Stimulated activated CD4-positive, alpha-beta T cell treated with anti-CD3 and anti-CD28 coated beads, Interleukin-1b, Interleukin-23, amount 100 ng/mL, for 24 hours (primary cell): Measurements from ENCODE around the gene DNAJC16.
"Not testable (repeated sequence)": the region's sequence is repeated elsewhere in the genome, so short reads cannot be mapped to it uniquely, and the experiment has no call there.

Experiments
- DNase-seq, 4 experiments: peaks; one replicate each; pipeline ENCODE4 v3.0.0-alpha.2; 2020; ENCODE audit warnings: low read depth in 4 of 4, low spot score in 1 of 4

Gene DNAJC16

DNA sequence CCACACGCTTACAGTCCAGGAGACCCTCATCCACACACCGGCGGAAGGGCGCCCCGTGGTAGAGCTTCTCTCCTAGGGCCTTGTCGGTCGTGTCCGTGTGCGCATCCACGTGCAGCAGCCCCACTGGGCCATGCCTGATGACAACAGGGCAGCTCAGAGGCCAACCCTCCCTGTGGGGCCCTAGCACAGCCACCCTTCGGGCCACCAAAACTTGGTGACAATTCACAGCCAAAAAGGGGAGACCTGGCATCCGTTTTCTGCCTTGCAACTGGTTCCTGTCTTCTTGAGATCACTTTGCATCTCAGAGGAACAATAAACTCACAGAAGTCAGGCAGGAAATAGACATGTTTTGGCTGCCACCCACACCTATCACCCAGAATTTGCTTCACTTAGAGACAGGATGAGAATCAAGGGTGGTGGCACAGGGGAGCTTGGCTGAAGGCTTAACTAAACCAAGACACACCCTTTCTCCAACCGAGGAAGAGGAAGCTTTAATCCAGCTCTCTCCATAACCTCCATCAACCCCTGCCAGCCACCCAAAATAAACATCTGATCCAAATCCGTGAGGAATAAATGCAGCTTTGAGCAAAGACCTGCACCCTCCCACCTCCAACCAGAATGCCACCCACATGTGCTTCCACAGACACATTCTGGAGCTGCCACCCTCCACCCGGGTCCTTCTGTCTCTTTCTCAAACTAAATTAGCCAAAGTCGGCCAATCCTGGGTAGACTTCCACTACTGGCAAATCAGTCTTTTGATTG is 52.5 kb downstream of the DNAJC16 start:
- no peak for DNase-seq

DNA sequence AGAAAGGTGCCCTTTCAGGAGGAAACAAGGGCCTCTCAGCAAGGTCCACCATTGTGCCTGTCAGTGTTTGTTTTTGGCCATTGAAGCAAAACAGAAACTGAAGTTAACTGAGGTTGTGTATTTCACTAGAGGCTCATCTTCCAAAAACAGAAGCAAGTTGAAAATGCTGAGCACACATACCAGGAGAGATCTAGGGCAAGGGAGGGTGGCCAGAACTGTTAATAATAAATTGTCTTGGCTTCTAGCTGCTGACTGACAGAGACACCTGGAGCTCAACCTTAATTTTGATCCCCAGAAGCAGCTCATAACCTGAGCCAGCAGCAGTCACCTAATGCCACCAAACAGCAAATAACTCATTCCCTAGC is 53.0 kb downstream of the DNAJC16 start:
- DNase-seq = no peak

DNA sequence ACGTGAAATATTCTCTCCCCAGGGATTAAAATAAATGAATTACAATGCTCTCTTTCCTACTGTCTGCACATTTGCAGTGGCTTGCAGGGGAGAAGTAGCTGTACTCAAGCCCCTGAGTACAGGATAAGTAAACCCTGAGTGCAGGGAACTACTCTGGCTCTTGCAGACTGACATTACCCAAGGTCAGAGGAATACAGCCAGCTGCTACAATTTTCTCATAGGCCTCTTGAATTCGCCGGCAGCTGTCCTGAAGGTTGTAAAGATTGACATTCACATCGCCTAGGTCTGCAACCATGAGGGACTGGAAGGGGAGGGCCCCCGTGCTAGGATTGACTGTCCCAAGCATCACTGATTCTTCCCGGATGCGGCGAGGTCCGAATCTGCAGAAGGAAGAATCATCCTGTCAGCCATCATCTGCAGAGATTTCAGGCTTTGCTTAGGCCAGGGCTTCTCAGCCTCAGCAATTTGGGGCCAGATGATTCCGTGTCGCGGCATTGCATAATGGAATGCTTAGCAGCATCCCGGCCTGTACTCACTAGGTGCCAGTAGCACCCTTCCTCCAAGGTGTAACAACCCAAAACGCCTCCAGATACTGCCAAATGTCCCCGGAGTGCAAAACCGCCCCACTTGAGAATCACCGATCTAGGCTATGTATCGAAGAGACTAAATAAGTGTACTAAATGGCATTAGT is 56.5 kb downstream of the DNAJC16 start:
- no peak for DNase-seq

GRCh38 chr1:15584489-15585363 is 58.1 kb downstream of the DNAJC16 start, which contains the start of gene AGMAT:
Gene AGMAT, minus strand, starts transcription at chr1:15585051. Its CDS starts 84 bp downstream, at chr1:15584967.
- peak; percentile 33 to 55 (median 36) for DNase-seq

- no peak for DNase-seq
Measured at GRCh38 chr1:15592285-15592684, 65.6 kb downstream of the DNAJC16 start.

- no peak for DNase-seq
Measured at GRCh38 chr1:15595809-15596617, 69.4 kb downstream of the DNAJC16 start.

DNA sequence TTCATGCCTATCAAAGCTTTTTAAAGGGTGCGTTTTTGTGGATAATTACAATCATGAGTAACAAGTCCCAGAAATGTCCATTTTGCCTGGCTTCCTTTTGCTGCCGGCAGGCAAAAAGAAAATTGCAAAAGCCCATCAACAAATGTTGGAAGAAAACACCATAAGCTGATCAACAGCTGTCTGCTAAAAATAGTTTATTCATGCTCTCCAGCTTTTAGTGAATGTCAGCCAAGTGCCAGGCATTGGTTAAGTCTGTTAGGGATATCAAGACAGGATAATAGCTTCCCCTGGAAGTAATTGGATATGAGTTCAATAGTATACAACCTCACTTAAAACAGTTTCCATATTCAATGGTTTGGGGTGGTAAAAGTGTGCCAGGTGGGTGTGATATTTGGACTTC is 71.8 kb downstream of the DNAJC16 start:
- no peak for DNase-seq

- peak; percentile 61 to 86 (median 82) for DNase-seq
Measured at GRCh38 chr1:15603050-15603965, 76.7 kb downstream of the DNAJC16 start.

DNA sequence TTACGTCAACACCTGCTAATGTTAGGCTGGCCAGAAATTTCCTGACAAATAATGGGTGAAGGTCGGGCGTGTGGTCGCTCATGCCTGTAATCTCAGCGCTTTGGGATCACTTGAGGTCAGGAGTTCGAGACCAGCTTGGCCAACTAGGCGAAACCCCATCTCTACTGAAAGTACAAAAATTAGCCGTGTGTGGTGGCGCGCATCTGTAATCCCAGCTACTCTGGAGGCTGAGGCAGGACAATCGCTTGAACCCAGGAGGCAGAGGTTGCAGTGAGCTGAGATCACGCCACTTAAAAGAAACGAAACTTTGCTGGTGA is 77.3 kb downstream of the DNAJC16 start:
- not testable (repeated sequence) for DNase-seq

- DNase-seq = not testable (repeated sequence)
Measured at GRCh38 chr1:15604400-15604799, 77.8 kb downstream of the DNAJC16 start.

DNA sequence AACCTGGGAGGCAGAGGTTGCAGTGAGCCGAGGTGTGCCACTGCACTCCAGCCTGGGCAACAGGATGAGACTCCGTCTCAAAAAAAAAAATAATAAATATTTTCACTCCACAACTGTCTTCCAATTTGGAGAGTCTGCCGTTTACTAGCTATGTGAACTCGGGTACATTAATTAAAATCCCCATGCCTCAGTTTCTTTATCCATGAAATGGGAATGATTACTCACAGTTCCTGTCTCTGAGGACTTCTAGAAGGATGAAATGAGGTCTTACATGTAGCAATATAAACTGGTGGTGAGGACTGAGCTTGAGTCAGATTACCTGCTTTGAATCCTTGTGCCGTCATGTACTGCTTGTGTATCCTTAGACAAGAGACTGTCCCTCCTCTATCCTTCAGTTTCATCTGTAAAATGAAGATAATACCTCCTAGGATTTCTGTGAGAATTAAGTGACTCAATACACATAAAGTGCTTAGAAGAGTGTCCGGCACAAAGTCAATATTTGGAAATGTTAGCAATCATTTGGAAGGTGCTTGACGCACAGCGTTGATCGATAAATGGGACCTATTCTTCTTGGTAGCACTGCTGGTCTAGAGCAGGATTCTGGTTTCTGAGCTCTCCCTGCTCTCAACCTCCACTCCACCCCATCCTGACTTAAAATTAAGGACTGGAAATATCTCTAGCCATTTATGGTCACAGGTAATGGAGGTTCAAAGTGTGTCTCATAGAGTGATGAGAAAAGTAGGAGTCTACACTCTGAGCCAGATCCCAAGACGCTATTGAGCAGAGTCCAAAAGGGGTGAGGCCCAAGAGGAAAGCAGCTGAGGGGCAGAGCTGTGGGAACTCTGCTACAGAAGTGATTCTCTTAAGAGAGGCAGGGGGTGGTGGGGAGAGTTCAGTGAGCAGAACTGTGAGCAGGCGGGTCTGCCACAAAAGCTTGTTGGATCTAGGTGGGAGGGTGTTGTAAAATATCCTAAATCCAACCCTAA is 79.0 kb downstream of the DNAJC16 start:
- no peak for DNase-seq

GRCh38 chr1:15609631-15610030 is 83.0 kb downstream of the DNAJC16 start:
- DNase-seq = no peak

- DNase-seq = no peak
Measured at GRCh38 chr1:15610167-15610566, 83.5 kb downstream of the DNAJC16 start.

DNA sequence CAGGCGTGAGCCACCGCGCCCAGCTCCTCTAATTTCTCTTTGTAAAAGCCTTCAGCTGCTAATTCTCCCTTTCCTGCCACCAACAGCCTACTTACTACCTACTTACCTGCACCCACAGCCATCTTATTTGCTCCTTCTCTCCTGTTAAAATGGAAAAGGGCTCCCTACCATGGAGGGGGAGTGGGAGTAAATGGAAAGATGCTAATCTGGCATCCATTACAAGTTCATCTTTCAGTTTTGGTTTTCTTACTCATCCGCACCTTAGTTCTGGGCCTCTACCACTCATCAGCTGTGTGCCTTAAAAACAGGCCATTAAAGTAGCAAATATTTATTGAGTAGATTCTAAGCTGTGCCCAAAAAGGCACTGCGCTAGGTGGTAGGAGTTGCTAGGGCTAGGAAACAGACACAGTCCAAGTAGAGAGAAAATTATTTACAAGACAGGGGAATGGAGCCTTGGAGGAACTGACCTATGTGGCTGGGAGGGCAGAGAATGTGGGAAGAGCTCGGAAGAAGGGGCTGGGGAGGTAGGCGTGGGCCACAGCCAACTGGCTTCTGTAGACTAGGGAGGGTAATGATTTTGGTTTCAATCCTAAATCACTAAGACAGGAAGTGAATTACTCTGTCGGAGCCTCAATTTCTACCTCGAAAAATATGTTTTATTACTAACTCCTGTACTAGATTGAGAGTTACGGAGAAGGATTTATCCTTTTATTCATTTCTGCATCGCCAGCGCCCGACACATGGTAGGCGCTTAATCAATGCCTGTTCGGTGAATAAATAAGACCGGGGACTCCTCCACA is 89.9 kb downstream of the DNAJC16 start:
- peak in 1 of 4 experiments; percentile 2 for DNase-seq

DNA sequence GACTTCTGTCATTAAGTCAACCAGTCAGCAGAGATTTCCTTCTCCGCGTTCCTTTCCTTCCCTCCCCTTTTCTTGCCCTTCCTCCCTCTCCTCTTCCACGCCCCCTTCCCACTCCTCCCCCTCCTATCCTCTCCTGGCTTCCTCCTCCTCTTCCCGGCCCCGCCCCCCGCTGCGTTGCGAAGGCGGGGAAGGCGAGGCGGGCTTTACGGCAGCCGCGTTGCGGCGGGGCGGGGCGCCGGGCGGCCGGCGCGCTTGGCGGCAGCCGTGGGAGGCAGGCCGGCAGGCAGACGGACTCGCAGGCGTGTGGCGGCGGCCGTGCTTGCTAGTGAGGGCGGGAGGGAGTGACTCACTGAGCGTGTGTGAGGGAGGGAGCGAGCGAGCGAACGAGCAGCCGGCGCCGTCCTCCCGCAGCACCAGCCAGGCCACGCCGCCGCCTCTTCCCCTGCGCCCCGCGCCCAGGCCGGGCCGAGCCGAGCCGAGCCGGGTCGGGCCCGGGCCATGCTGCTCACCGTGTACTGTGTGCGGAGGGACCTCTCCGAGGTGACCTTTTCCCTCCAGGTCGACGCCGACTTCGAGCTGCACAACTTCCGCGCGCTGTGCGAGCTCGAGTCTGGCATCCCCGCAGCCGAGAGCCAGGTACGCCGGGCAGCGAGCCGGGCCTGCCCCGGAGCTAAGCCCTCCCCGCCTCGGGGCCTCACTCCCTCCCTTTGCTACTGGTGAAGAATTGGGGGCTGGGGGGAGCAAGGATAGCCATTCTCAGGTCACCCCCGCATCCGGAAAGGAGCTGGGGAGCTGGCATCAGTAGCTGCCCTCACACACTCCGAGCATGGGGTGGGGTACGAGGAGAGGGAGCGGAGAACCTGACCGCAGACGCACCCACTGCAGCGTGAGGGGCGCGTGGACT is 90.8 kb downstream of the DNAJC16 start, which contains the start of gene DDI2:
Gene DDI2, plus strand, starts transcription at position 286 of the 904 bp plus-strand sequence. Its CDS starts 213 bp downstream, at position 499.
- peak; percentile 74 to 93 (median 82) for DNase-seq

- DNase-seq = no peak
Measured at GRCh38 chr1:15618077-15618654, 91.5 kb downstream of the DNAJC16 start.
